SIG-M5 treated with dmso at 0.1 percent for 504 hours (cell line): ENCODE measurements around the gene IMPACT.
A peak's percentile ranks its signal among the peaks of the same experiment; 100 is the strongest.

ENCODE experiments used
- DNase-seq: peaks from one replicate; lab custom pipeline; 2025; ENCODE audit not compliant: unreplicated experiment; lab: John Stamatoyannopoulos, UW

IMPACT gene

GRCh38 chr18:24474406-24474805 lies 47.9 kb downstream of the IMPACT start:
- peak; percentile 11 for DNase-seq

GRCh38 chr18:24475926-24476589 lies 49.6 kb downstream of the IMPACT start:
- no peak for DNase-seq

- no peak for DNase-seq
Measured at GRCh38 chr18:24479371-24479770, 52.9 kb downstream of the IMPACT start.

- DNase-seq = no peak
Measured at GRCh38 chr18:24482821-24483220, 56.4 kb downstream of the IMPACT start.

GRCh38 chr18:24485681-24486080 lies 59.2 kb downstream of the IMPACT start:
- DNase-seq = no peak

GRCh38 chr18:24486684-24487083 lies 60.2 kb downstream of the IMPACT start:
- DNase-seq = no peak

GRCh38 chr18:24488824-24489493 lies 62.5 kb downstream of the IMPACT start:
- DNase-seq = peak; percentile 80

- DNase-seq = peak; percentile 50
Measured at GRCh38 chr18:24490539-24490938, 64.1 kb downstream of the IMPACT start.

- DNase-seq = no peak
Measured at GRCh38 chr18:24491927-24492834, 65.7 kb downstream of the IMPACT start.

GRCh38 chr18:24494586-24494985 lies 68.1 kb downstream of the IMPACT start:
- DNase-seq = no peak

GRCh38 chr18:24497031-24497754 lies 70.7 kb downstream of the IMPACT start:
- DNase-seq = no peak

- DNase-seq = no peak
Measured at GRCh38 chr18:24499814-24500213, 73.3 kb downstream of the IMPACT start.

GRCh38 chr18:24500217-24500616 lies 73.7 kb downstream of the IMPACT start:
- no peak for DNase-seq

- DNase-seq = no peak
Measured at GRCh38 chr18:24500766-24501165, 74.3 kb downstream of the IMPACT start.

- DNase-seq = no peak
Measured at GRCh38 chr18:24502667-24503523, 76.4 kb downstream of the IMPACT start.
